SK-N-SH (cell line): ENCODE data around the gene FZD1. TPM values are rescaled to one million over a fixed set of nuclear protein-coding genes. Genes with fewer than 3 reads are reported as not detected.
"Not testable (repeated sequence)": the region's sequence is repeated elsewhere in the genome, so short reads cannot be mapped to it uniquely, and the experiment has no call there.

ENCODE experiments used
- CTCF ChIA-PET: fragments of 300-600, 350-600 bp; formaldehyde crosslinking; extraction: SDS; loops from one replicate; lab custom pipeline; 2021; lab: Yijun Ruan, JAX
- POLR2A ChIA-PET: fragments of 350-600 bp; sonication (Branson Sonifier 250); formaldehyde crosslinking; extraction: SDS; loops from one replicate; lab custom pipeline; 2020; ENCODE audit warnings: antibody characterized with exemption, inconsistent platforms; lab: Yijun Ruan, JAX
- DNase-seq: peaks from one replicate; pipeline ENCODE4 v3.0.0; 2012
- H2AFZ ChIP-seq: fragments of 200-600 bp; sonication (generic); 2 replicates; pipeline ENCODE4 v1.8.1; 2016; ENCODE audit warnings: antibody characterized with exemption, mild to moderate bottlenecking, low read depth
- H3F3A ChIP-seq: fragments of 200-600 bp; sonication (generic); replicated peaks from 2 replicates; pipeline ENCODE3; 2016; ENCODE audit warnings: antibody characterized with exemption, mild to moderate bottlenecking; ENCODE audit not compliant: insufficient read depth
- H3K27ac ChIP-seq, 2 experiments: fragments of 200-500 bp in 1 of 2; fragments of 200-600 bp in 1 of 2; sonication (Bioruptor generic) in 1 of 2; sonication (generic), shearing (Covaris generic) in 1 of 2; 2 replicates each; pipeline versions ENCODE4 v1.5.1 to v1.6.1; 2014 to 2016; ENCODE audit warnings: low read depth in 2 of 2, inconsistent platforms in 1 of 2, low read length in 1 of 2, mild to moderate bottlenecking in 1 of 2, mixed read lengths in 1 of 2
- H3K27me3 ChIP-seq: fragments of 200-600 bp; sonication (generic), shearing (Covaris generic); 2 replicates; pipeline ENCODE4 v1.6.1; 2016; ENCODE audit warnings: mixed run types; ENCODE audit not compliant: insufficient read depth
- H3K36me3 ChIP-seq, 2 experiments: fragments of 200-500 bp in 1 of 2; fragments of 200-600 bp in 1 of 2; sonication (Bioruptor generic) in 1 of 2; sonication (generic) in 1 of 2; replicated peaks in 1 of 2; 2 replicates each; pipeline versions ENCODE3 to v1.5.1; 2014 to 2016; ENCODE audit warnings: low read length in 1 of 2, mild to moderate bottlenecking in 1 of 2; ENCODE audit not compliant: insufficient read depth in 2 of 2, control insufficient read depth in 1 of 2
- H3K4me1 ChIP-seq, 2 experiments: fragments of 200-500 bp in 1 of 2; fragments of 200-600 bp in 1 of 2; sonication (Bioruptor generic) in 1 of 2; sonication (generic), shearing (Covaris generic) in 1 of 2; 2 replicates each; pipeline versions ENCODE4 v1.5.1 to v1.6.1; 2014 to 2016; ENCODE audit warnings: low read depth in 1 of 2, low read length in 1 of 2, mixed run types in 1 of 2; ENCODE audit not compliant: insufficient read depth in 2 of 2, control insufficient read depth in 1 of 2
- H3K4me2 ChIP-seq: fragments of 200-600 bp; sonication (generic), shearing (Covaris generic); 2 replicates; pipeline ENCODE4 v1.6.1; 2017; ENCODE audit warnings: mixed run types
- H3K4me3 ChIP-seq, 2 experiments: fragments of 200-500 bp in 1 of 2; fragments of 200-600 bp in 1 of 2; sonication (Bioruptor generic) in 1 of 2; sonication (generic), shearing (Covaris generic) in 1 of 2; 2 replicates each; pipeline versions ENCODE4 v1.5.1 to v1.8.1; 2014 to 2016; ENCODE audit warnings: low read depth in 2 of 2, inconsistent platforms in 1 of 2, low read length in 1 of 2, mild to moderate bottlenecking in 1 of 2, mixed read lengths in 1 of 2, moderate library complexity in 1 of 2
- H3K79me2 ChIP-seq: fragments of 200-600 bp; sonication (generic); 2 replicates; pipeline ENCODE4 v1.8.1; 2017; ENCODE audit warnings: mild to moderate bottlenecking; ENCODE audit not compliant: insufficient read depth
- H3K9ac ChIP-seq: fragments of 200-600 bp; sonication (generic); 2 replicates; pipeline ENCODE4 v1.6.1; 2017; ENCODE audit warnings: mixed run types
- H3K9me2 ChIP-seq: fragments of 200-600 bp; sonication (generic); 2 replicates; pipeline ENCODE4 v1.6.1; 2017; ENCODE audit warnings: mixed run types
- H3K9me3 ChIP-seq: fragments of 200-600 bp; sonication (generic); 2 replicates; pipeline ENCODE4 v1.6.1; 2017; ENCODE audit warnings: mixed run types, mild to moderate bottlenecking, moderate library complexity
- H4K20me1 ChIP-seq: fragments of 200-600 bp; sonication (generic); 2 replicates; pipeline ENCODE4 v1.6.1; 2017; ENCODE audit warnings: mild to moderate bottlenecking, mixed run types; ENCODE audit not compliant: insufficient read depth
- CTCF ChIP-seq: fragments of 200-600 bp; sonication (generic); IDR thresholded peaks from 2 replicates; pipeline ENCODE4 v1.6.1; 2017; ENCODE audit warnings: antibody characterized with exemption, mild to moderate bottlenecking, moderate library complexity
- EP300 ChIP-seq, 2 experiments: IDR thresholded peaks; 2 replicates each; pipeline versions ENCODE4 v1.4.0 to v1.6.1; 2012; ENCODE audit warnings: borderline replicate concordance in 1 of 2, low read depth in 1 of 2, low read length in 1 of 2
- JUND ChIP-seq: IDR thresholded peaks from 2 replicates; pipeline ENCODE4 v1.4.0; 2012
- MEF2A ChIP-seq: IDR thresholded peaks from 2 replicates; pipeline ENCODE4 v1.4.0; 2012; ENCODE audit warnings: low read depth, borderline replicate concordance
- NFIC ChIP-seq: IDR thresholded peaks from 2 replicates; pipeline ENCODE4 v1.4.0; 2012; ENCODE audit warnings: borderline replicate concordance
- NRF1 ChIP-seq: IDR thresholded peaks from 2 replicates; pipeline ENCODE4 v1.6.1; 2012; ENCODE audit warnings: low read depth, mild to moderate bottlenecking, low read length
- POLR2AphosphoS5 ChIP-seq: IDR thresholded peaks from 2 replicates; pipeline ENCODE4 v1.6.1; 2012; ENCODE audit warnings: low read depth, low read length
- RCOR1 ChIP-seq: fragments of 150-350 bp; IDR thresholded peaks from 2 replicates; pipeline ENCODE4 v1.6.1; 2017; ENCODE audit warnings: antibody characterized with exemption, low read length
- RFX5 ChIP-seq: IDR thresholded peaks from 2 replicates; pipeline ENCODE4 v1.6.1; 2012; ENCODE audit warnings: mild to moderate bottlenecking, improper control_type of control experiment, low read length
- SMC3 ChIP-seq: IDR thresholded peaks from 2 replicates; pipeline ENCODE4 v1.6.1; 2012; ENCODE audit warnings: low read depth, low read length, improper control_type of control experiment
- TCF12 ChIP-seq: IDR thresholded peaks from 2 replicates; pipeline ENCODE4 v1.4.0; 2012
- TEAD4 ChIP-seq: IDR thresholded peaks from 2 replicates; pipeline ENCODE4 v1.4.0; 2012; ENCODE audit warnings: mild to moderate bottlenecking, borderline replicate concordance; ENCODE audit not compliant: insufficient read depth
- USF1 ChIP-seq: IDR thresholded peaks from 2 replicates; pipeline ENCODE4 v1.4.0; 2012; ENCODE audit warnings: low read depth, borderline replicate concordance
- ZBTB33 ChIP-seq: IDR thresholded peaks from 2 replicates; pipeline ENCODE4 v1.4.0; 2012; ENCODE audit warnings: low read depth, borderline replicate concordance
- WGBS: methylation state at CpG from one replicate; pipeline ENCODE4 v1.1.6; 2017; ENCODE audit warnings: low lambda C conversion rate; 5-methylcytosine and 5-hydroxymethylcytosine counted together
- polyA plus RNA-seq, 3 experiments: library from polyadenylated mRNA; depleted of rRNA; stranded (reverse); fragments of >200 nt; gene quantifications; 2 replicates each; pipeline ENCODE4 v1.2.3, GENCODE V29; 2012

Gene FZD1
- polyA plus RNA-seq, 1 of the 3 experiments (the other 2 are of a cell fraction), result 3.8 TPM

GRCh38 chr7:91307467-91307866 is 43.2 kb downstream of the FZD1 start:
- H3F3A ChIP-seq, result no peaks in the 10 kb centered on the region
- WGBS, result 64% methylated on average over 3 of the region's 3 CpGs
- no peak for DNase-seq
- H3K79me2 ChIP-seq, result no peaks in the 10 kb centered on the region
- H3K27me3 ChIP-seq, result peaks cover 7% of the 10 kb centered on the region; the same call in 1 of the 2 replicates
- ChIA-PET CTCF (interaction anchor here (1.8 kb wide), 1 partner anchor 13 kb away, joined by 5 read pairs; no protein-coding TSS in a partner anchor), POLR2A (no interaction called here)
- H3K9me2 ChIP-seq, result no peaks in the 10 kb centered on the region
- no peak overlapping the region for H2AFZ ChIP-seq
- no peak overlapping the region for H3K27ac ChIP-seq
- H3K9ac ChIP-seq, result no peak overlapping the region
- H4K20me1 ChIP-seq, result no peaks in the 10 kb centered on the region
- no peak for TF ChIP-seq USF1
- no peak for TF ChIP-seq JUND
- TF ChIP-seq RFX5, result no peak
- no peak for TF ChIP-seq EP300 (IDR thresholded peaks at IDR 0.05; ENCODE audit: borderline replicate concordance in 1 of 2, low read depth in 1 of 2, low read length in 1 of 2)
- no peak overlapping the region for H3K4me3 ChIP-seq
- no peak overlapping the region for H3K4me2 ChIP-seq
- H3K9me3 ChIP-seq, result no peaks in the 10 kb centered on the region
- no peaks in the 10 kb centered on the region for H3K36me3 ChIP-seq
- no peaks in the 10 kb centered on the region for H3K4me1 ChIP-seq

GRCh38 chr7:91308191-91308590 is 44.0 kb downstream of the FZD1 start:
- H3K4me1 ChIP-seq, H3K79me2 ChIP-seq, H3K9me2 ChIP-seq, H3K4me3 ChIP-seq, POLR2A ChIA-PET, H3K9me3 ChIP-seq, H3K27me3 ChIP-seq, H3F3A ChIP-seq, CTCF ChIA-PET, DNase-seq, H2AFZ ChIP-seq, H3K4me2 ChIP-seq, H3K36me3 ChIP-seq, H3K27ac ChIP-seq, H3K9ac ChIP-seq, H4K20me1 ChIP-seq: not testable (repeated sequence)
- WGBS, result 40% methylated on average over 3 of the region's 3 CpGs

- no peaks in the 10 kb centered on the region for H3K9me3 ChIP-seq
- H3K4me1 ChIP-seq, result peaks cover 0 to 5% of the 10 kb centered on the region in 2 experiments; a peak in 2 of 4 replicates
- H3K27me3 ChIP-seq, result no peaks in the 10 kb centered on the region
- DNase-seq, result no peak
- POLR2A ChIA-PET, result no interaction called here
- no peak overlapping the region for H3K9ac ChIP-seq
- no peaks in the 10 kb centered on the region for H3K79me2 ChIP-seq
- H4K20me1 ChIP-seq, result no peaks in the 10 kb centered on the region
- CTCF ChIA-PET, result interaction anchor here (1.0 kb wide), 1 partner anchor 221 kb away, joined by 4 read pairs; no protein-coding TSS in a partner anchor
- WGBS, result 69% methylated on average over 7 of the region's 7 CpGs
- no peak overlapping the region for H3K27ac ChIP-seq
- no peak overlapping the region for H2AFZ ChIP-seq
- H3K4me3 ChIP-seq, result no peak overlapping the region
- H3K36me3 ChIP-seq, result no peaks in the 10 kb centered on the region
- no peaks in the 10 kb centered on the region for H3F3A ChIP-seq
- H3K4me2 ChIP-seq, result no peak overlapping the region
- TF ChIP-seq SMC3, result no peak
- TF ChIP-seq NRF1, result no peak
- no peak for TF ChIP-seq RCOR1
- TF ChIP-seq CTCF, result no peak
- TF ChIP-seq POLR2AphosphoS5, result no peak
- no peak for TF ChIP-seq MEF2A
- TF ChIP-seq ZBTB33, result no peak
- no peak for TF ChIP-seq TEAD4
- no peak for TF ChIP-seq TCF12
- no peak for TF ChIP-seq NFIC
- no peak for TF ChIP-seq EP300 (IDR thresholded peaks at IDR 0.05; ENCODE audit: borderline replicate concordance in 1 of 2, low read depth in 1 of 2, low read length in 1 of 2)
- no peaks in the 10 kb centered on the region for H3K9me2 ChIP-seq
Measured at GRCh38 chr7:91310830-91311460, 46.7 kb downstream of the FZD1 start.
